ENCODE data around the gene MED9.
A peak's percentile ranks its signal among the peaks of the same experiment; 100 is the strongest.

MED9 gene

DNA sequence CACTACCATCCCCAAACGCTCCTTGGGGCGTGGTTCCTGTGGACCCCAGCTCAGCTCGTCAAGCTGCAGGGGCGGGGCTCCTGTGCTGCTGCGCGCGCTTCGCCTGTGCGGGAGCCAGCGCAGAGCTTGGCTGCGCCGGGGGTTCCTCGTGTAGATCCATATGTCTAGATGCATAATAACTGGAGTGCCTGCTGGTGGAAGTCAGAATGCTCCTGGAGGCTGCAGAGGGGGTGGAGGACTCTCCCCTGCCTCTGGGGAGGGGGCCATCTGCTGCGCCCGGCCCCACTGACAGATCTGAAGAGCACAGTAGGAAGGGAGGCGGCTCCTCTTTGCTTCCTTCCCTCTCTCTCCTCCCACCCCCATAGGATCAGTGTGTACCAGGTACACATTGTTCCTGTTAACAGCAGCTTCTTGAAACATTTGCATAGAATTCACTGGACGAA is 14.8 kb downstream of the MED9 start:
- no peak for DNase-seq

DNA sequence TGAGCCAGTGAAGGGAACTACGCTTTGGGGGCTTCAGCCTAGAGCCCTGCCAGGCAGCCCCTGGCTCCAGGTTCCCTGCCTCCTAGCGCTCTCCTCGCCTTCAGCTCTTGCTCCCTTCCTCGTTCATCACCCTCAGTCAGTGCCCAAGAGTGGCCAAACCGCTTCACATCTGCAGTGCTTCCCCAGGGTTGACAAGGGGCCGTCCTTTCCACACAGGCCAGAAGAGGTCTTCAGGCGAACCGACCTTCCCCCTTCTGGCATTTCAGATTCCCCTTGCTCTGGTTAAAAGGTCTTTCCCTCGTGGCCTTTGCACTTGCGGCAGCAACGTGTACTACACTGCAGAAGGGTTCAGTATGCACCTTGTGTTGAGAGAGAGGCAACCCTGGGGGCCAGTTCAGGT is 15.3 kb downstream of the MED9 start:
- no peak for DNase-seq

- DNase-seq: no peak
Measured at GRCh38 chr17:17492571-17492970, 15.8 kb downstream of the MED9 start.

GRCh38 chr17:17493249-17493985 is 16.6 kb downstream of the MED9 start:
- DNase-seq: no peak

GRCh38 chr17:17493986-17494466 is 17.2 kb downstream of the MED9 start:
- DNase-seq: no peak

DNA sequence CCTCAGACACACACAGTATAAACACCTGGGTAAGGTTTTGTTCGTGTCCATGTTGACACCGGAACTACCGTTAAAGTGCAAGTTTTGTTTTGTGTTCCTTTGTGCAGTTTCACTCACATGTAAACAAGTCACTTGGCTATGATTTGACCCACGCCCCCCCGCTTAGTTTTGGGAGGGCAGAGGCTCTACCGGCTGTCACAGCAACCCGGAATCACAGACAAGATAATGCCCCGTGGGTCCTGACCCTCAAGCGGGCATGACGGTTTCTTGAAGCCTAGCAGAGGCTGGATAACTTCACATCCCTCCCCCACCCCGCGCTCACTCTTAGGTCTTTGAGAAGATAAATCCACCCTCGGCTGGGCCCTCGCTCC is 17.7 kb downstream of the MED9 start:
- DNase-seq: no peak

DNA sequence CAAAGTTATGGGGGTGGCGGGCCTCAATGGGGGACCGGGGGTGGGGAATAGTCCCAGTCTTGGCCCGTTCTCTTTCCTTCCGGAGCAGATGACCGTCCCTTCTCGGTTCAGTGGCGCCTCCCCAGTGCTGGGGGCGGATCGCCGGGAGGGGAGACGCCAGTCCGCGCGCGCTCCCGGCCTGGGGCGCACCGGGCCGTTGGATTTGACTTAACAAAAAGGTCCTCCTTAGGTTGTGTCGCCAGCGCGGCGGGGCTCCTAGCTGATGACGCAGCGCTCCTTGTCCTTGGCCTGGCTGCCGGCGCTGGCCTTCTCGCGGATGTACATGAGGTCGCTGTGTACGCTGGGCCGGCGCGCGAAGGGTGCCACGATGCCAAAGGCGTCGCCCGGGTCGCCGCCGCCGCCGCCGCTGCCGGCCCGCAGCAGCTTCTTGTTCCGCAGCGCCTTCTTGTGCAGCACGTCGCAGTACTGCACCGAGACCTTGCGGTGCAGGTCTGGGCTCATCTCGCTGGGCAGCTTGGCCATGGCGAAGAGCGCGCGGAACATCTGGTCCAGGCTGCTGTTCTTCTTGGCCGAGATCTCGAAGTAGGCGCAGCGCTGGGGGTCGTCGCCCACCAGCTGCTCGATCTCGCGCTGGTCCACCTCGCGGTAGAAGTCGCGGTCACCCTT is 18.2 kb downstream of the MED9 start:
- peak; percentile 27 for DNase-seq

DNA sequence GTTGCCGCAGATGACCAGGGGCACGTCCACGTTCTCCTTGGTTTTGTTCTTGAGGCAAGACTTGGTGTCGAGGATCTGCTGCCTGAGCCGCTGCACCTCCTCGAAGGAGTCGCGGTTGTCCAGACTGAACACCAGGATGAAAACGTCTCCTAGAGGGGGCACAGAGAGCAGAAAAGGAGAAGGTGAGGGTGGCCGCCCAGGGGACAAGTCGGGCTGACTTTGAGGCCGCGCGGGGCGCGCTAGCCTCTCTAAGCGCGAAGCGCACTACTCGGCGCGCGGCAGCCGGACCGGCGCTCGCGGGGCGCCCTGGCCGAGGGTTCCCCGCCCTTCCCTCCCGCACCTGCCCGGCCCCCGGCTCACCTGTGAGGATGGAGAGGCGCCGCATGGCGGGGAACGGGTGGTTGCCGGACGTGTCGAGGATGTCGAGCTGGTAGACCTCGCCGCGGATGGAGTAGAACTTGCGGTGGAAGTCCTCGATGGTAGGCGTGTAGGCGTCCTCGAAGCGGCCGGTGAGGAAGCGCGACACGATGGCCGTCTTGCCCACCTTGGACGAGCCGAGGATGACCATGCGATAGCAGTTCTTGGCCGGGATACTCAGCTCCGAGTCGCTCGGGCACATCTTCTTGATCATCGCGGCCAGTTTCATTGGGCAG is 18.9 kb downstream of the MED9 start:
- DNase-seq: no peak

- DNase-seq: peak; percentile 80
Measured at GRCh38 chr17:17496189-17497064, 19.6 kb downstream of the MED9 start, which contains the start of gene RASD1. RASD1 (minus strand) TSS chr17:17496395; CDS start chr17:17496181, 214 bp downstream.

DNA sequence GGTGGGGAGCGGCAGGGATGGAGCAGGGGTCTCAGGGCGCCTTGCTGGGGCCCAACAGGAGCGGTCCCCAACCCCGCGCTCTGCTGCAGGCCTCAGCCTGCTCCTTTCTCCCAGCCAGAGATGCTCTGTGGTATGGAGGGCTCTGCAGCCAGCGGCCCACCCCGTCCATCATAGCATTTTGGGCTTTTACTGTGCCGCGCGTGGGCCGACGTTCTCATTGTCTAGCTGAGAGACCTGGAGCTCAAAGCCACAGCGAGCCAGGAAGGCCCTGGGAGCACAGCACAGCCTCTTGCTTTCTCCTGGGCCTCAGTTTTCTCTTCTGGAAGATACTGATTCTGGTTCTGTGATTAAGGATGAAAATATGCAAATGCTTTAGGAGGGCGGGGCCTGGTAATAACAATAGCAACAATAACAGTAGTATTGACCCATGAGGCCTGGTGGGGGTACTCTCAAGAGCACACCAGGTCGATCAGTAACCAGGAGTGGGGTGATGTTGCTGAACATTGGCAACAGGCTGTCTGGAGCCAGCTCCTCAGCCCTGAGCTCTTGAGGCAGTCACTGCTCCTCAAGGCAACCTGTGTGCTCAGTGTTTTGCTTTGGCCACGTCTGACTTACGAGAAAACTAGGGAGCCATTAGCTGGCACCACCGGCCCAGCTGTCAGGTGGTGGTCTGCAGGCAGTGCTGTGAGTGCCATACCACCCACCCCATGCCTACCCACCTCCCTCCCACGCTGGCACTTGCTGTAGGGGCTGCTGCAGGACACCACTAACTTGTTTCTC is 20.5 kb downstream of the MED9 start:
- DNase-seq: no peak

GRCh38 chr17:17497845-17498520 is 21.2 kb downstream of the MED9 start:
- no peak for DNase-seq

- no peak for DNase-seq
Measured at GRCh38 chr17:17498606-17499301, 22.0 kb downstream of the MED9 start.

- DNase-seq: no peak
Measured at GRCh38 chr17:17499402-17500145, 22.8 kb downstream of the MED9 start.

DNA sequence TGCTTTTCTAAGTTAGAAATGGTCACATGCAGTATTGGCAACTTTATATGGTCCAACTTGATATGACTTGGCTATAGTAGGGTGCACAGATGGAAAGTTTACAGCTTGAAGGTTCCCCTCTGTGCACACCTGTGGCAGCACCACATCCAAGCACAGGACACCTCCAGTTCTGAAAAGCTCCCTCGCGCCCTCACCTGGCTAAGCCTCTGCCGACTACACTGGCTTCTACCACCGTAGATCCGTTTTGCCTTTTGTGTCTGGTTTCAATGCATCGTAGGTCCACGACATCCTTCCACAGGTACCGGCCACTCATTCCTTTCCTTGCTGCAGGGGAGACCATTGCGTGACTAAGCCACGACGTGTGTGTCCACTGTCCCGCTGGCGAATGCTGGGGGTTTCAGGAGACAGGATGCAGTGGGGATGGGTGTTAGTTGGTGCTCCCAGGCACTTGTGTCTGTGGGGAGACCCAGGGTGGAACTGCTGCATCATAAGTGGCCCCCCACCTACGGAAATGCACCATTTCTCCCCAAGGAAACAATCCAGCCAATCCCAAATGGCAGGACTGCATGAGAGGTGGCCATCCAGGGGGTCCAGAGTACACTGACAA is 24.3 kb downstream of the MED9 start:
- no peak for DNase-seq

- no peak for DNase-seq
Measured at GRCh38 chr17:17502741-17503565, 26.2 kb downstream of the MED9 start.

DNA sequence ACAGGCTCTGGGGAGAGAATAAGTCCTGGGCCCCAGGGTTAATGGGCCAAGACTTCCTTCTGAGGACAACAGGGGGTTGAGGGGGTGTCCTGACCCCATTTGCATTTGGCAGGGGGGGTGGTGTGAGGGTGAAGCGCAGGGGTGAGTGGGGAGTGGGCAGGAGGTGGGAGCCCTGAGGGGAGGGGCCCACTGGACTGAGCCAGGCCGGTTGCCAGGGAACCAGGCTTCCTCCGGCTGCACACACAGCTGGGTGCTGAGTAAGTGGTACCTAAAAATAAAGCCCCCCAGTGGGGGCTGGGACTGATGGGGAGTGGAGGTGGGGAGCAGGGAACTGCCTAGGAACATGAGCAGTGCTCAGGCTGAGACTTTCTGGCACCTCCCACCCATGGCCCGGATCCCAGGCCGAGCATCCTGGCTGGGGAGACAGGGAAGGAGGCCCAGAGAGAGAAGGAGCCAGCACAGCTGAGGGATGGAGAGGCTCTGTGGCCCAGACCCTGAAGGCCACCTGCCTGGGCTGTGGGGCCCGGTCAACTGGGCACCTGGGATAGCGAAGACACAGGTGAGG is 26.8 kb downstream of the MED9 start:
- DNase-seq: no peak

- DNase-seq: no peak
Measured at GRCh38 chr17:17504341-17505140, 27.7 kb downstream of the MED9 start.
